Sigmoid colon (tissue), 3 donors: ENCODE results near the gene POMZP3.
"Not testable (repeated sequence)": the region's sequence is repeated elsewhere in the genome, so short reads cannot be mapped to it uniquely, and the experiment has no call there.

Experiments
- CTCF ChIP-seq, 4 experiments: fragments of 450-650 bp in 3 of 4; fragments of 200-600 bp in 1 of 4; IDR thresholded peaks; one replicate each; pipeline ENCODE4 v1.5.1; 2016 to 2019; ENCODE audit warnings: antibody characterized with exemption in 4 of 4, mild to moderate bottlenecking in 3 of 4, moderate library complexity in 2 of 4
- POLR2A ChIP-seq, 2 donors: fragments of 450-650 bp; IDR thresholded peaks; one replicate each; pipeline ENCODE4 v1.6.1; 2016; ENCODE audit warnings: antibody characterized with exemption in 2 of 2, mild to moderate bottlenecking in 2 of 2, moderate library complexity in 2 of 2

GRCh38 chr7:76591602-76592304 is 35.3 kb downstream of the POMZP3 start:
- not testable (repeated sequence) for TF ChIP-seq CTCF, POLR2A (IDR thresholded peaks at IDR 0.05)
